ENCODE measurements around the gene SKA1. TPM values are rescaled to one million over a fixed set of nuclear protein-coding genes. Genes with fewer than 3 reads are reported as not detected.

Gene SKA1
- 10.7 and 16.4 TPM in 2 replicates for total RNA-seq

GRCh38 chr18:50374753-50375391 is at the start of gene SKA1:
Gene SKA1 (plus strand): TSS chr18:50375046. CDS start chr18:50375831, 785 bp downstream.

Other genes starting within 250 kb of the SKA1 start
- 6.0 and 6.6 TPM in 2 replicates for gene MYO5B, start 179.9 kb upstream of the SKA1 start, total RNA-seq
- 0.52 and 0.54 TPM in 2 replicates for gene CFAP53, start 108.6 kb upstream of the SKA1 start, total RNA-seq
- gene MBD1, start 93.5 kb upstream of the SKA1 start, total RNA-seq: 37.8 and 38.4 TPM in 2 replicates
- 20.0 and 27.2 TPM in 2 replicates for gene CXXC1, start 87.4 kb upstream of the SKA1 start, total RNA-seq
- not detected in 2 replicates for gene MAPK4, start 185.0 kb downstream of the SKA1 start, total RNA-seq

All from articular chondrocyte of knee joint (primary cell).